GM19099 (cell line): ENCODE results near the gene USP43.

ENCODE experiments used
- POLR2A ChIP-seq: IDR thresholded peaks from 3 replicates; pipeline ENCODE4 v1.6.1; 2011; ENCODE audit warnings: low read depth; ENCODE audit not compliant: insufficient read length; ENCODE audit errors: extremely low read depth

The USP43 gene

GRCh38 chr17:9729034-9729650 lies 83.8 kb downstream of the USP43 start:
- no peak for TF ChIP-seq POLR2A

GRCh38 chr17:9729735-9730420 lies 84.6 kb downstream of the USP43 start:
- TF ChIP-seq POLR2A: no peak

DNA sequence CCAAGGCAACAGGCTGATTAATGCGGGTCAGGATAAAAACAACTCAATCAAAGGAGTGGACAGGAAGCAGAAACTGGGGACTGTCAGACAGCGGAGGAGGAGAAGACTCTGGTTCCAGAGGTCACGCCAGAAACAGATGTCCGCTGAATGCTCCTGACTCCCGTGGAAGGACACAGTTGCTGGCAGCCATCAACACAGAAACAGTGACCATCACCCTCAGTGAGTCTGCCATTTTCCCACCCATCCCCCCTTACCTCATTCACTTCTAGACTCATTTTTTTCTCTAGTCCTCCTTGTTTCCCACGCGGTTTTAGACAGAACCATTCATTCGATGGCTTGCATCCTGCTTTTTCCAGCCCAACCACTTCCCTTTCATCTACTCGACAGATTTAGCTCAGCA lies 105.2 kb downstream of the USP43 start:
- no peak for TF ChIP-seq POLR2A

GRCh38 chr17:9755083-9755482 lies 109.8 kb downstream of the USP43 start:
- no peak for TF ChIP-seq POLR2A

DNA sequence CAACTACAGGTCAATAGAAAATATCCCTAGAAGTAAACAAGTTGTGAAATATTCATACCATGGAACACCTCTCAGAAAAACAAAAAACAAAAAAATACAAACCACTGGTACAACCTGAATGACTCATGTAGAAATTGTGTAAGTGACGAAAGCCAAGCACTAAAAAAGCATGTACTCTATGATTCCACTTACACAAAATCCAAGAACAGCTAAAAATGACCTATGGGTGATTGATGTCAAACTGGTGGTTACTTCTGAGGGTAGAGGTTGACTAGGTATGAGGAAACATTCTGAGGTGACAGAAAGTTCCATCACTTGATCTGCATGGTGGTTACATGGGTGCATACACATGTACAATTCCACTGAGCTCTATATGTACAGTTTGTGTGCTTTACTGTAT lies 114.9 kb downstream of the USP43 start:
- TF ChIP-seq POLR2A: no peak

DNA sequence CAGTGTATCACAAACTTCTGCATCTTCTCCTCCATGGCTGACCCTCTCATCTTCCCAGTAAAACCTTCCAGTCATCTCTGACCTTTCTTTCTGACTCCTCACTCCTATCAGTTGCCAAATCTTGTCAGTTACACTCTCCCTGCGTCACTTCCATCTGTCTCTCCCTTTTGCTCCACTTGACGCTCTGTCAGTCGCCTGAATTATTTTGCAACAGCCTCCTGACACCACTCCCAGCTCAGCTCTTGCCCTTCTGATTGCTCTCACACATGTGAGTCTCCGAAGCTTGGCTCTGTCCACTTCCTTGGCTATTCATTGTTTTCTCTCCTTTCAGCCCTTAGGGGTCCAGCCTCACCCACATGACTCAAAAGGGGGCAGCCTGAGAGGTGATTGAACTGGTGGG lies 118.3 kb downstream of the USP43 start:
- no peak for TF ChIP-seq POLR2A

GRCh38 chr17:9765322-9765721 lies 120.0 kb downstream of the USP43 start:
- TF ChIP-seq POLR2A: no peak

DNA sequence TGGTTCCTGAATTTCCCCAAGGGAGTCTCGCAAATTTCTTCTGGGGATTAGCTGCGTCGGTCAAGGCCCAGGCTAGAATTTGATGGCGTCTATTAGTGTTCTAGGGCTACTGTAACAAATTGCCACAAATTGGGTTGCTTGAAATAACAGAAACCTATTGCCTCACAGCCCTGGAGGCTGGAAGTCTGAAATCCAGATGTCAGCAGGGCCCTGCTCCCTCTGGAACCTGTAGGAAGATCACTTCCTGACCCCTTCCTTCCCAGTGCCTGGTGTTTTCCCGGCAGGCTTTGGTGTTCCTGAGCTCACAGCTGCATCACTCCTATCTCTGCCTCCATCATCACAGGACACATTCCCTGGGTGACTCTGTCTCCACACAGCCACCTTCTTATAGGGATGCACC lies 121.7 kb downstream of the USP43 start:
- no peak for TF ChIP-seq POLR2A

- no peak for TF ChIP-seq POLR2A
Measured at GRCh38 chr17:9767432-9767991, 122.2 kb downstream of the USP43 start.

GRCh38 chr17:9768381-9768934 lies 123.1 kb downstream of the USP43 start:
- TF ChIP-seq POLR2A: no peak

- no peak for TF ChIP-seq POLR2A
Measured at GRCh38 chr17:9769036-9769695, 123.8 kb downstream of the USP43 start.

DNA sequence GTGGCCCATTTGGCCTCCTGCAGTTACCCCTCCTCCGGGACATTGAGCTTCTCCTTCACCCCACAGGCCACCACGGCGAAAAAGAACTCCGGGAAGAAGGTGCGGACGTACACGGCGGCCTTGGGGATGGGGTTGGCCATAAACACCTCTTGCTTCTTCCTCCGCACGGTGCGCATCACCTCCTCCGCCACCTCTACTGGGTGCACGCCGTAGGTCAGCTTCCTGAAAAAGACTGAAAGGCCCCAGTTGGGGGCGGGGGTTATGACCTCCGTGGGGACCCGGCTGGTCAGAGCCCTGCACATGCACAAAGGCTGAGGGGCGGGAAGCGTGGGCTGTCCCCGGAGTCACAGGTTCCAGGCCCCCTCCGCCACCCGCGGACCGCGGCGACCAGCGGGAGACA lies 126.1 kb downstream of the USP43 start:
- no peak for TF ChIP-seq POLR2A

GRCh38 chr17:9772658-9773057 lies 127.3 kb downstream of the USP43 start:
- TF ChIP-seq POLR2A: no peak

GRCh38 chr17:9776911-9777310 lies 131.6 kb downstream of the USP43 start:
- no peak for TF ChIP-seq POLR2A
